CD8-positive, alpha-beta memory T cell (primary cell): ENCODE measurements around the gene LPAR1. TPM values are rescaled to one million over a fixed set of nuclear protein-coding genes. Genes with fewer than 3 reads are reported as not detected.

Experiments
- CTCF ChIA-PET: fragments of 350-600 bp; sonication (Branson Sonifier 250); formaldehyde crosslinking; loops from one replicate; lab custom pipeline; 2021; ENCODE audit warnings: antibody characterized with exemption; lab: Charles Lee
- POLR2A ChIA-PET: fragments of 350-600 bp; sonication (Branson Sonifier 250); formaldehyde crosslinking; loops from one replicate; lab custom pipeline; 2021; ENCODE audit warnings: antibody characterized with exemption; lab: Charles Lee
- DNase-seq, 5 donors: peaks; one replicate each; pipeline versions ENCODE4 v3.0.0 to v3.0.0-alpha.2; 2020 to 2022; ENCODE audit warnings: mixed read lengths in 1 of 5
- H3K27ac ChIP-seq: one replicate; pipeline ENCODE4 v1.7.0; 2013; ENCODE audit warnings: low read depth, mild to moderate bottlenecking, low read length, moderate library complexity
- H3K27me3 ChIP-seq: 2 replicates; pipeline ENCODE4 v1.7.0; 2013; ENCODE audit warnings: low read length, mild to moderate bottlenecking; ENCODE audit not compliant: insufficient read depth, poor library complexity, severe bottlenecking
- H3K36me3 ChIP-seq: 2 replicates; pipeline ENCODE4 v1.7.0; 2013; ENCODE audit warnings: mild to moderate bottlenecking, low read length, moderate library complexity; ENCODE audit not compliant: insufficient read depth
- H3K4me1 ChIP-seq: 2 replicates; pipeline ENCODE4 v1.7.0; 2013; ENCODE audit warnings: mild to moderate bottlenecking, low read length, moderate library complexity; ENCODE audit not compliant: insufficient read depth
- H3K4me3 ChIP-seq: 2 replicates; pipeline ENCODE4 v1.7.0; 2013; ENCODE audit warnings: mild to moderate bottlenecking, low read length
- H3K9me3 ChIP-seq: 2 replicates; pipeline ENCODE4 v1.7.0; 2013; ENCODE audit warnings: mild to moderate bottlenecking, low read length
- H3K27ac Mint-ChIP-seq, 8 donors: one replicate each; pipeline ENCODE4 v1.8.0; 2020 to 2021; ENCODE audit warnings: mixed read lengths in 8 of 8, mild to moderate bottlenecking in 6 of 8, inconsistent platforms in 3 of 8, moderate library complexity in 3 of 8
- H3K27me3 Mint-ChIP-seq, 2 donors: one replicate each; pipeline ENCODE4 v1.8.0; 2020 to 2021; ENCODE audit warnings: mixed read lengths in 2 of 2, mild to moderate bottlenecking in 1 of 2, moderate library complexity in 1 of 2
- H3K36me3 Mint-ChIP-seq, 3 donors: one replicate each; pipeline ENCODE4 v1.8.0; 2020 to 2021; ENCODE audit warnings: mixed read lengths in 3 of 3, inconsistent platforms in 1 of 3, mild to moderate bottlenecking in 1 of 3
- H3K4me1 Mint-ChIP-seq, 3 donors: one replicate each; pipeline ENCODE4 v1.8.0; 2020 to 2021; ENCODE audit warnings: mixed read lengths in 3 of 3, inconsistent platforms in 1 of 3, mild to moderate bottlenecking in 1 of 3
- H3K4me3 Mint-ChIP-seq, 7 donors: one replicate each; pipeline ENCODE4 v1.8.0; 2020 to 2021; ENCODE audit warnings: mixed read lengths in 7 of 7, mild to moderate bottlenecking in 6 of 7, moderate library complexity in 4 of 7, inconsistent platforms in 2 of 7
- H3K9me3 Mint-ChIP-seq, 5 donors: one replicate each; pipeline ENCODE4 v1.8.0; 2020 to 2022; ENCODE audit warnings: mixed read lengths in 5 of 5, mild to moderate bottlenecking in 3 of 5, moderate library complexity in 2 of 5, inconsistent platforms in 1 of 5
- polyA plus RNA-seq: library from polyadenylated mRNA; unstranded; fragments of 300-500 nt; fragmentation: Illumina TruSeq; gene quantifications from one replicate; pipeline ENCODE4 v1.2.3, GENCODE V29; 2021
- total RNA-seq, 2 experiments: library from RNA; stranded (reverse); gene quantifications; one replicate each; pipeline ENCODE4 v1.2.3, GENCODE V29; 2021

Gene LPAR1
- total and polyA plus RNA-seq, 3 experiments from 2014 or later: not detected

GRCh38 chr9:111004936-111005335 is 33.3 kb downstream of the LPAR1 start:
- Histone ChIP-seq H3K27ac (no peak overlapping the region), H3K4me1 (no peaks in the 10 kb centered on the region), H3K36me3 (no peaks in the 10 kb centered on the region), H3K4me3 (no peak overlapping the region), H3K27me3 (no peaks in the 10 kb centered on the region), H3K9me3 (no peaks in the 10 kb centered on the region)
- no peak for DNase-seq
- no peak overlapping the region for H3K27ac Mint-ChIP-seq
- H3K27me3 Mint-ChIP-seq: peaks cover 0 to 2% of the 10 kb centered on the region in 2 donors
- H3K36me3 Mint-ChIP-seq: no peaks in the 10 kb centered on the region
- no peak overlapping the region for H3K4me3 Mint-ChIP-seq
- ChIA-PET CTCF (no interaction called here), POLR2A (no interaction called here)
- H3K9me3 Mint-ChIP-seq: peaks cover 0 to 4% (median 0%) of the 10 kb centered on the region in 5 donors
- no peaks in the 10 kb centered on the region for H3K4me1 Mint-ChIP-seq

- DNase-seq: no peak
- no peak overlapping the region for H3K27ac ChIP-seq
- H3K4me1 ChIP-seq: no peaks in the 10 kb centered on the region
- peaks cover 0 to 10% (median 3%) of the 10 kb centered on the region in 5 donors for H3K9me3 Mint-ChIP-seq
- H3K27ac Mint-ChIP-seq: no peak overlapping the region
- no peak overlapping the region for H3K4me3 ChIP-seq
- no peaks in the 10 kb centered on the region for H3K4me1 Mint-ChIP-seq
- no peaks in the 10 kb centered on the region for H3K36me3 Mint-ChIP-seq
- ChIA-PET POLR2A (no interaction called here), CTCF (no interaction called here)
- H3K27me3 Mint-ChIP-seq: peaks cover 0 to 2% of the 10 kb centered on the region in 2 donors
- H3K36me3 ChIP-seq: no peaks in the 10 kb centered on the region
- no peak overlapping the region for H3K4me3 Mint-ChIP-seq
- H3K27me3 ChIP-seq: no peaks in the 10 kb centered on the region
- no peaks in the 10 kb centered on the region for H3K9me3 ChIP-seq
Measured at GRCh38 chr9:111003182-111003581, 35.1 kb downstream of the LPAR1 start.

- Histone ChIP-seq H3K27ac (no peak overlapping the region), H3K9me3 (no peaks in the 10 kb centered on the region), H3K36me3 (no peaks in the 10 kb centered on the region), H3K4me3 (no peak overlapping the region), H3K4me1 (no peaks in the 10 kb centered on the region), H3K27me3 (no peaks in the 10 kb centered on the region)
- no peaks in the 10 kb centered on the region for H3K36me3 Mint-ChIP-seq
- no peak overlapping the region for H3K4me3 Mint-ChIP-seq
- no peak for DNase-seq
- ChIA-PET POLR2A (no interaction called here), CTCF (no interaction called here)
- no peak overlapping the region for H3K27ac Mint-ChIP-seq
- H3K4me1 Mint-ChIP-seq: no peaks in the 10 kb centered on the region
- peaks cover 0 to 9% (median 2%) of the 10 kb centered on the region in 5 donors for H3K9me3 Mint-ChIP-seq
- peaks cover 0 to 2% of the 10 kb centered on the region in 2 donors for H3K27me3 Mint-ChIP-seq
Measured at GRCh38 chr9:111001526-111001925, 36.7 kb downstream of the LPAR1 start.

GRCh38 chr9:111000202-111000601 is 38.1 kb downstream of the LPAR1 start:
- no peaks in the 10 kb centered on the region for H3K4me1 Mint-ChIP-seq
- H3K27ac Mint-ChIP-seq: no peak overlapping the region
- DNase-seq: no peak
- no peaks in the 10 kb centered on the region for H3K27me3 ChIP-seq
- no peak overlapping the region for H3K4me3 ChIP-seq
- H3K27ac ChIP-seq: no peak overlapping the region
- H3K9me3 Mint-ChIP-seq: peaks cover 0 to 9% (median 3%) of the 10 kb centered on the region in 5 donors
- ChIA-PET CTCF (no interaction called here), POLR2A (no interaction called here)
- no peak overlapping the region for H3K4me3 Mint-ChIP-seq
- no peaks in the 10 kb centered on the region for H3K36me3 ChIP-seq
- no peaks in the 10 kb centered on the region for H3K9me3 ChIP-seq
- no peaks in the 10 kb centered on the region for H3K36me3 Mint-ChIP-seq
- H3K4me1 ChIP-seq: no peaks in the 10 kb centered on the region
- H3K27me3 Mint-ChIP-seq: peaks cover 0 to 2% of the 10 kb centered on the region in 2 donors

GRCh38 chr9:110999379-110999778 is 38.9 kb downstream of the LPAR1 start:
- peaks cover 0 to 9% (median 3%) of the 10 kb centered on the region in 5 donors for H3K9me3 Mint-ChIP-seq
- H3K27me3 Mint-ChIP-seq: no peaks in the 10 kb centered on the region
- H3K27ac Mint-ChIP-seq: no peak overlapping the region
- DNase-seq: no peak
- no peaks in the 10 kb centered on the region for H3K36me3 Mint-ChIP-seq
- no peaks in the 10 kb centered on the region for H3K36me3 ChIP-seq
- no peak overlapping the region for H3K27ac ChIP-seq
- no peaks in the 10 kb centered on the region for H3K4me1 ChIP-seq
- no peak overlapping the region for H3K4me3 Mint-ChIP-seq
- H3K9me3 ChIP-seq: no peaks in the 10 kb centered on the region
- CTCF ChIA-PET: interaction anchor here (0.6 kb wide), 1 partner anchor 10 kb away, joined by 3 read pairs; no protein-coding TSS in a partner anchor
- POLR2A ChIA-PET: no interaction called here
- no peak overlapping the region for H3K4me3 ChIP-seq
- no peaks in the 10 kb centered on the region for H3K4me1 Mint-ChIP-seq
- H3K27me3 ChIP-seq: no peaks in the 10 kb centered on the region

- no peak overlapping the region for H3K4me3 Mint-ChIP-seq
- no peaks in the 10 kb centered on the region for H3K4me1 Mint-ChIP-seq
- Histone ChIP-seq H3K4me1 (no peaks in the 10 kb centered on the region), H3K27ac (no peak overlapping the region), H3K36me3 (no peaks in the 10 kb centered on the region), H3K9me3 (no peaks in the 10 kb centered on the region), H3K4me3 (no peak overlapping the region), H3K27me3 (no peaks in the 10 kb centered on the region)
- no peak overlapping the region for H3K27ac Mint-ChIP-seq
- DNase-seq: no peak
- peaks cover 0 to 7% (median 3%) of the 10 kb centered on the region in 5 donors for H3K9me3 Mint-ChIP-seq
- ChIA-PET CTCF (no interaction called here), POLR2A (no interaction called here)
- H3K27me3 Mint-ChIP-seq: no peaks in the 10 kb centered on the region
- no peaks in the 10 kb centered on the region for H3K36me3 Mint-ChIP-seq
Measured at GRCh38 chr9:110997847-110998246, 40.4 kb downstream of the LPAR1 start.

- H3K36me3 Mint-ChIP-seq: no peaks in the 10 kb centered on the region
- no peak overlapping the region for H3K4me3 Mint-ChIP-seq
Measured at GRCh38 chr9:110996436-110997220, 41.6 kb downstream of the LPAR1 start.

GRCh38 chr9:110995420-110996340 is 42.6 kb downstream of the LPAR1 start:
- Histone ChIP-seq H3K9me3 (no peaks in the 10 kb centered on the region), H3K4me1 (no peaks in the 10 kb centered on the region), H3K4me3 (no peak overlapping the region), H3K27me3 (no peaks in the 10 kb centered on the region), H3K27ac (no peak overlapping the region), H3K36me3 (no peaks in the 10 kb centered on the region)
- Mint-ChIP-seq H3K36me3 (no peaks in the 10 kb centered on the region), H3K4me3 (no peak overlapping the region), H3K27ac (no peak overlapping the region), H3K27me3 (no peaks in the 10 kb centered on the region), H3K9me3 (peaks cover 0 to 10% (median 3%) of the 10 kb centered on the region in 5 donors), H3K4me1 (no peaks in the 10 kb centered on the region)
- no peak for DNase-seq
- POLR2A ChIA-PET: no interaction called here
- CTCF ChIA-PET: no interaction called here

More at GRCh38 chr9:110996436-110997220, 41.6 kb downstream of the LPAR1 start:
- Mint-ChIP-seq H3K27me3 (no peaks in the 10 kb centered on the region), H3K4me1 (no peaks in the 10 kb centered on the region), H3K9me3 (peaks cover 0 to 7% (median 3%) of the 10 kb centered on the region in 5 donors), H3K27ac (no peak overlapping the region)
- ChIA-PET CTCF (interaction anchor here (0.7 kb wide), 1 partner anchor 12 kb away, joined by 3 read pairs; no protein-coding TSS in a partner anchor), POLR2A (no interaction called here)
- no peaks in the 10 kb centered on the region for H3K4me1 ChIP-seq
- DNase-seq: no peak
- H3K36me3 ChIP-seq: no peaks in the 10 kb centered on the region
- H3K27me3 ChIP-seq: no peaks in the 10 kb centered on the region
- H3K4me3 ChIP-seq: no peak overlapping the region
- H3K9me3 ChIP-seq: no peaks in the 10 kb centered on the region
- H3K27ac ChIP-seq: no peak overlapping the region
